GM23338 (cell line): Measurements from ENCODE around the gene CRYBG2.

Source experiments
- CREB1 ChIP-seq: fragments of 250-450 bp; sonication (Bioruptor Pico); IDR thresholded peaks from 2 replicates; pipeline ENCODE4 v1.5.0; 2020; ENCODE audit warnings: low read depth, mild to moderate bottlenecking, moderate library complexity
- EZH2 ChIP-seq: fragments of 200-600 bp; sonication (generic); IDR thresholded peaks from one replicate; pipeline ENCODE4 v1.8.0; 2017; ENCODE audit warnings: antibody characterized with exemption, mild to moderate bottlenecking, low read depth; ENCODE audit not compliant: unreplicated experiment
- POLR2AphosphoS5 ChIP-seq: IDR thresholded peaks from 2 replicates; pipeline ENCODE4 v1.6.1; 2016; ENCODE audit warnings: antibody characterized with exemption, low read depth
- TF ChIP-seq, protein P1 (sequence below), 2 experiments: fragments of 200-600 bp in 1 of 2; sonication (generic) in 1 of 2; conservative IDR thresholded peaks; 2 replicates each; pipeline versions ENCODE4 v1.5.1 to v1.6.1; 2016 to 2017; ENCODE audit warnings: antibody characterized with exemption in 2 of 2, low read depth in 2 of 2, mild to moderate bottlenecking in 2 of 2, moderate library complexity in 1 of 2

DNA sequence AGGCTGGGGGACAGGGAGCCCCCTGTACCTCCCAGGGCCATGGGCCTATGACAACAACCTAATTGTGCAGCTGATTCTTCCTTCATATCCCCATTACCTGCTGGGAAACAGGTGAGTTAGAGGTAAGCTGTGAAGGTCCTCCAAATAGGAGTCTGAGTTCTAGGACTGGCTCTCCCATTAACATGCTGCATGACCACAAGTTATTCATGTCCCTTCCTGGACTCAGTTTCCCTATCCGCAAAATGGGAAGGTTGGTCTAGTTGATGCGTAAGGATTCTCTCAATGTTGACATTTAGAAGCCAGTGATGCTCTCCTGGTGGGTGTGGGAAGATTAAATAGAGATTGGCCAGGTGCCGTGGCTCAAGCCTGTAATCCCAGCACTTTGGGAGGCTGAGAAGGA, 14.6 kb upstream of the CRYBG2 start:
- TF ChIP-seq, protein P1, sequence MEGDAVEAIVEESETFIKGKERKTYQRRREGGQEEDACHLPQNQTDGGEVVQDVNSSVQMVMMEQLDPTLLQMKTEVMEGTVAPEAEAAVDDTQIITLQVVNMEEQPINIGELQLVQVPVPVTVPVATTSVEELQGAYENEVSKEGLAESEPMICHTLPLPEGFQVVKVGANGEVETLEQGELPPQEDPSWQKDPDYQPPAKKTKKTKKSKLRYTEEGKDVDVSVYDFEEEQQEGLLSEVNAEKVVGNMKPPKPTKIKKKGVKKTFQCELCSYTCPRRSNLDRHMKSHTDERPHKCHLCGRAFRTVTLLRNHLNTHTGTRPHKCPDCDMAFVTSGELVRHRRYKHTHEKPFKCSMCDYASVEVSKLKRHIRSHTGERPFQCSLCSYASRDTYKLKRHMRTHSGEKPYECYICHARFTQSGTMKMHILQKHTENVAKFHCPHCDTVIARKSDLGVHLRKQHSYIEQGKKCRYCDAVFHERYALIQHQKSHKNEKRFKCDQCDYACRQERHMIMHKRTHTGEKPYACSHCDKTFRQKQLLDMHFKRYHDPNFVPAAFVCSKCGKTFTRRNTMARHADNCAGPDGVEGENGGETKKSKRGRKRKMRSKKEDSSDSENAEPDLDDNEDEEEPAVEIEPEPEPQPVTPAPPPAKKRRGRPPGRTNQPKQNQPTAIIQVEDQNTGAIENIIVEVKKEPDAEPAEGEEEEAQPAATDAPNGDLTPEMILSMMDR (conservative IDR thresholded peaks at IDR 0.05; ENCODE audit: low read depth in 2 of 2): no peak
- TF ChIP-seq POLR2AphosphoS5 (no peak), CREB1 (no peak), EZH2 (no peak)
